Activated CD8-positive, alpha-beta T cell treated with anti-CD3 and anti-CD28 coated beads for 36 hours (primary cell): Measurements from ENCODE around the gene GGCX. TPM values are rescaled to one million over a fixed set of nuclear protein-coding genes. Genes with fewer than 3 reads are reported as not detected.

ENCODE experiments used
- ATAC-seq: fragments of 200-7000 bp; cut with Tn5 transposase; one replicate; pipeline ENCODE4 v1.10.0; 2021; ENCODE audit warnings: mild to moderate bottlenecking, moderate library complexity
- CTCF ChIA-PET: fragments of 350-600 bp; sonication (Branson Sonifier 250); formaldehyde crosslinking; loops from one replicate; lab custom pipeline; 2021; ENCODE audit warnings: antibody characterized with exemption; lab: Charles Lee
- POLR2A ChIA-PET: fragments of 350-600 bp; sonication (Branson Sonifier 250); formaldehyde crosslinking; loops from one replicate; lab custom pipeline; 2021; ENCODE audit warnings: antibody characterized with exemption; lab: Charles Lee
- DNase-seq: peaks from one replicate; pipeline ENCODE4 v3.0.0-alpha.2; 2020
- H3K27ac Mint-ChIP-seq: one replicate; pipeline ENCODE4 v1.8.0; 2021; ENCODE audit warnings: mild to moderate bottlenecking, mixed read lengths
- H3K27me3 Mint-ChIP-seq: one replicate; pipeline ENCODE4 v1.8.0; 2021; ENCODE audit warnings: mixed read lengths
- H3K36me3 Mint-ChIP-seq: one replicate; pipeline ENCODE4 v1.8.0; 2021; ENCODE audit warnings: low read depth, mixed read lengths
- H3K4me1 Mint-ChIP-seq: one replicate; pipeline ENCODE4 v1.8.0; 2021; ENCODE audit warnings: low read depth, mixed read lengths
- H3K4me3 Mint-ChIP-seq: one replicate; pipeline ENCODE4 v1.8.0; 2021; ENCODE audit warnings: mild to moderate bottlenecking, moderate library complexity, mixed read lengths
- H3K9me3 Mint-ChIP-seq: one replicate; pipeline ENCODE4 v1.8.0; 2021; ENCODE audit warnings: mixed read lengths
- CTCF ChIP-seq: fragments of 200-600 bp; IDR thresholded peaks from one replicate; pipeline ENCODE4 v1.8.0; 2022; ENCODE audit warnings: antibody characterized with exemption, mild to moderate bottlenecking
- intact Hi-C: fragments of 100-400 bp; cut with micrococcal nuclease; formaldehyde crosslinking; loops from one replicate; pipeline ENCODE4 v1.10.0; 2022
- total RNA-seq, 2 experiments: library from RNA; stranded (reverse); gene quantifications; one replicate each; pipeline ENCODE4 v1.2.3, GENCODE V29; 2021

Gene GGCX
- total RNA-seq, 2 experiments from 2014 or later = 14.6 to 16.7 TPM

DNA sequence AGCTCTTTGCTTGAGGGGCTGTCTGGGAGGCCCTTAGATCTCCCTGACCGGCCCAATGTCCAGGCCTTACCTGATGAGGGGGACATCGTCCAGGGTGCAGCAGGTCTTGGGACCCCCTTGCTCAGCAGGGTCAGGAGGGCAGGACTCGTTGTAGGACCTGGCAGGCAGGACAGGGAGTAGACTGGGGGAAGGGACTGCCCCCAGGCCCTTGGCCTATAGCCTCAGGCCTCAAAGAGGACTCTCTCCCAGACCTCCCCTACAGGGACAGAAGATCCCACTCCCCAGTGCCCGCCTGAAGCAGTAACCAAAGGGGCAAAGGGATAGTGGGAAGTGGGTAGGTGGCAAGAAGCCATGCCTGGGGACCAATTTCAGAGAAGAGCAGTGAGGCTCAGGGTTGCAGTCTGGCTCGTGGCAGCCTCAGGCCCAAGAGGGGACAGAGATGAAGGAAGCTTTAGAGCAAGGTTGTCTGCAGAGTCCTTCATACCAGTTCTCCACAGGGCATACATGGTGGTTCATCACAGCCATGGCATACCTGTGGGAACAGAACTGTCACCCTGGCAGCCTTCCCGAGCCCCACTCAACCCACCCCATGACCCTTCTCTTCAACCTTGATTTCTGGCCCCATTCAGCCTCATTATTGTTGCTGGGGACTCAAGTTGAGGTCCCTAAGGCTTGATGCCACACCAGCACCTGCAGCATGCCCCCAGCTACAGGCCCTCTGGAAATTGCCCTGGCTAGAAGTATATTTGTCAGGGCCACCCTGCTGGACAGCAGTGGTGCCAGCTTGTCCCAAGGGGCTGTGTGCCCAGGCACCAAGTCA lies 39.9 kb upstream of the GGCX start:
- Mint-ChIP-seq H3K27ac (no peak overlapping the region), H3K4me1 (peaks cover 52% of the 10 kb centered on the region), H3K36me3 (peaks cover 9% of the 10 kb centered on the region), H3K4me3 (peak overlapping the region; percentile 71), H3K9me3 (no peaks in the 10 kb centered on the region), H3K27me3 (no peaks in the 10 kb centered on the region)
- intact Hi-C loops = no loop called here
- ChIA-PET CTCF (interaction anchor here (1.0 to 2.4 kb wide), 5 partner anchors 9 to 49 kb away, joined by 3 to 9 read pairs (median 4); partner anchors contain the start of genes C2orf68 and VAMP5), POLR2A (interaction anchor here (0.6 to 5.4 kb wide), 8 partner anchors 10 to 274 kb away, joined by 3 to 21 read pairs (median 6); partner anchors contain the start of genes C2orf68, ELMOD3, RETSAT and VAMP5)
- no peak for TF ChIP-seq CTCF
- DNase-seq = no peak
- no peak for ATAC-seq

DNA sequence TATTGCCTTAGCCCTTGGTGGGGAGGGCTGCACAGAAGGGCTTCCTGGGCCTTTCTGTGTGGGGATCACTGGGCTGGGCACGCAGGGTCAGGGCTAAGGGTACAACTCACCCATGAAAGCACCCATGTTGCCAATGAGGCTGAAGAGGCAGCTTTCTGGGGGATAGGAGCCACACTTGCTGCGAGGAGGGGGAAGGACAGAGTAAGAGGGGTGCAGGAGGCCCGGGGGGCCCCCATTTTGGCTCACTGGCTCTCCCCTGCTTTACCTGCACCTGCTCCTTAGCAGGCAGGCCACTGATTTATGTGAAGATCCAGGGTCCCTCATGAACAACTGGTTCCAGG lies 38.9 kb upstream of the GGCX start:
- H3K27ac Mint-ChIP-seq = no peak overlapping the region
- ChIA-PET POLR2A (interaction anchor here (1.3 to 5.4 kb wide), 6 partner anchors 11 to 274 kb away, joined by 3 to 21 read pairs (median 10); partner anchors contain the start of genes C2orf68, ELMOD3, RETSAT and USP39), CTCF (interaction anchor here (1.2 to 2.4 kb wide), 2 partner anchors 37 to 48 kb away, joined by 3 to 9 read pairs; no protein-coding TSS in a partner anchor)
- no peak for ATAC-seq
- intact Hi-C loops = no loop called here
- H3K4me1 Mint-ChIP-seq = peaks cover 45% of the 10 kb centered on the region
- no peak for DNase-seq
- TF ChIP-seq CTCF = no peak
- peaks cover 13% of the 10 kb centered on the region for H3K36me3 Mint-ChIP-seq
- no peak overlapping the region for H3K4me3 Mint-ChIP-seq
- H3K9me3 Mint-ChIP-seq = no peaks in the 10 kb centered on the region
- H3K27me3 Mint-ChIP-seq = no peaks in the 10 kb centered on the region

DNA sequence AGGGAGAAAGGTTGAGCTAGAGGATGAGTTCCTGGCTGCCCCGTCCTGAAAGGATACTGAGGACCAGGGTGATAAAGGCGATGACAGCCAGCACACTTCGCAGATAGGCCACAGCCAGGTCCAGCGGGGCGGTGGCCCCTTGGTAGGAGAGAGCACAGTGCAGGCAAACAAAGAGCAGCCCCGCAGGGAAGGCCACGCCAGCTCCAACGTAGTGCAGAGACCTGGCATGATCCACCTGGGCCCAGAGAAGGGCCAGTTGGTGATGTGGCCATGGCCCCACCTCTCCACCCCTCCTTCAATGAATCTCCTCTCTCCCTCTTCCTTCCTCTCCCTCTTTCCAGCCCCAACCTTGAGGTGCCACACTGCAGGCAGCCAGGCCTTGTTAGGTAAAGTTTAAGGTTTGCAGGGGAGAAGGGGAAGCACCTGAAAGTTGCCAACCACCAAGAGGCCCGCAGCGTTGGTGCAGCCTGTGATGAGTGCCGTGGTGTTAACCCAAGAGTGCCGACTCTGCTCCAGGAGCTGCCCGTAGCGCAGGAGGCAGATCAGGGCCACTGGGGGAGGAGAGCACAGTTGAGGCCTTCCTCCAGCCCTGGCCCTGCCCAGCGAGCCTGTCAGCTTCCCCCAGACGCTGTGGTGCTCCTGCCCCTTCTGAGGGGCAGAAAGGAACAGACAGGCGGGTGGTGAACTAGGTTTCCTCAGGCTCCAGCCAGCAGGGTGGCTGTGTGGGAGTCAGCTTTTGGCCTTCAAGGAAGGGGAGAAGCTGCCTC lies 38.4 kb upstream of the GGCX start:
- H3K9me3 Mint-ChIP-seq = no peaks in the 10 kb centered on the region
- POLR2A ChIA-PET = interaction anchor here (1.3 to 5.4 kb wide), 6 partner anchors 12 to 274 kb away, joined by 3 to 21 read pairs (median 10); partner anchors contain the start of genes C2orf68, ELMOD3, RETSAT and USP39
- peaks cover 41% of the 10 kb centered on the region for H3K4me1 Mint-ChIP-seq
- H3K4me3 Mint-ChIP-seq = no peak overlapping the region
- peak; percentile 38 for DNase-seq
- no peak for TF ChIP-seq CTCF
- ATAC-seq = no peak
- intact Hi-C loops = no loop called here
- no peak overlapping the region for H3K27ac Mint-ChIP-seq
- H3K36me3 Mint-ChIP-seq = peaks cover 13% of the 10 kb centered on the region
- CTCF ChIA-PET = interaction anchor here (0.9 to 2.4 kb wide), 3 partner anchors 8 to 48 kb away, joined by 3 to 9 read pairs (median 3); no protein-coding TSS in a partner anchor
- no peaks in the 10 kb centered on the region for H3K27me3 Mint-ChIP-seq

DNA sequence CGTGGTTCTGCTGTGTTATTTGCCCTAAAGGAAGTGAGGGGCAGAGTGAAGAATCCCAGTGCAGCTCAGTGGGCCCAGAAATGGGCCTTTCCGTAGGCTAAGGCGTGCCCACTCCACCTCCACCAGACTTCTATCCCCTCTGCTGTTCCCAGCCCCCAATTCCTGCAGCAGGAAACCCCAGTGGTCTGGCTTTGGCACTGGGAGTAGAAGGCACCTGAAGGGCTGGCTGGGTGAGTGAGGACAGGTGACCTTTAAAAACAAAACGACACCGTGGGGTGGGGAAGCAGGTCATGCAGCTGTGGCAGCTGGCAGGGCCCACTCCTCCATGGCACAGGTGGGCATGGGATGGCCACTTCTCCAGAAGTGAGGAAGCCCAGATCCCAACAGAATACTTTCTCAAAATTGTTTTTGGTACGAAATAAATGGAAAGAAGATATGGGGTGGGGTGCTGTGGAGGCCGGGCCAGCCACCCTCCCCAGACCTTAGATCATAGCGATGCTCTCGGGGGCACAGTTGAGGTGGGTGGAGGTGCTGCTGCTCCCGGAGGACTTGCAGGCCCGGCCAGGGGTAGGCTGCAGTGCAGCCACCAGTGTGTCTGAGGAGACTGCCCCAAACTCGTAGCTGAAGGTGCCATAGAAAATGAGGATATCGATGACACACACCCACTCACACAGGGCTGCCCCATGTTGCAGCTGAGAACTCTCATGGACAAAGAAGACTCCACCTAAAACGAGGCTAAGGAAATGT lies 37.5 kb upstream of the GGCX start:
- no peak overlapping the region for H3K4me3 Mint-ChIP-seq
- TF ChIP-seq CTCF = no peak
- intact Hi-C loops = no loop called here
- POLR2A ChIA-PET = interaction anchor here (1.3 to 5.4 kb wide), 4 partner anchors 11 to 273 kb away, joined by 5 to 21 read pairs (median 10); partner anchors contain the start of genes C2orf68 and USP39
- H3K9me3 Mint-ChIP-seq = no peaks in the 10 kb centered on the region
- CTCF ChIA-PET = interaction anchor here (0.9 to 4.1 kb wide), 2 partner anchors 8 to 38 kb away, joined by 3 to 14 read pairs; no protein-coding TSS in a partner anchor
- peaks cover 45% of the 10 kb centered on the region for H3K4me1 Mint-ChIP-seq
- H3K27me3 Mint-ChIP-seq = no peaks in the 10 kb centered on the region
- ATAC-seq = no peak
- H3K27ac Mint-ChIP-seq = peak overlapping the region; percentile 32
- H3K36me3 Mint-ChIP-seq = peaks cover 13% of the 10 kb centered on the region
- DNase-seq = no peak
